Heart right ventricle (tissue), 16 donors: ENCODE results near the gene KIAA1191. TPM values are rescaled to one million over a fixed set of nuclear protein-coding genes. Genes with fewer than 3 reads are reported as not detected.

Experiments used
- ATAC-seq, 8 donors: fragments of 200-7000 bp; cut with Tn5 transposase; one replicate each; pipeline ENCODE4 v1.9.1; 2020; ENCODE audit warnings: mild to moderate bottlenecking in 8 of 8, moderate library complexity in 8 of 8, moderate number of reproducible peaks in 1 of 8
- DNase-seq, 2 donors: peaks; one replicate each; pipeline ENCODE4 v3.0.0-alpha.2; 2020
- H3K27ac ChIP-seq, 10 donors: fragments of 200-600 bp; sonication (generic) in 2 of 10; one replicate each; pipeline versions ENCODE4 v1.5.0 to v1.8.0; 2020 to 2022; ENCODE audit warnings: mild to moderate bottlenecking in 3 of 10
- H3K27me3 ChIP-seq, 7 donors: fragments of 200-600 bp; one replicate each; pipeline ENCODE4 v1.8.0; 2021 to 2022; ENCODE audit warnings: mild to moderate bottlenecking in 2 of 7
- H3K36me3 ChIP-seq, 9 donors: fragments of 200-600 bp; sonication (generic) in 1 of 9; one replicate each; pipeline versions ENCODE4 v1.5.0 to v1.8.0; 2020 to 2022; ENCODE audit warnings: mild to moderate bottlenecking in 2 of 9
- H3K4me1 ChIP-seq, 9 donors: fragments of 200-600 bp; sonication (generic) in 1 of 9; one replicate each; pipeline versions ENCODE4 v1.5.0 to v1.8.0; 2020 to 2022; ENCODE audit warnings: mild to moderate bottlenecking in 4 of 9
- H3K4me3 ChIP-seq, 10 donors: fragments of 200-600 bp; sonication (generic) in 2 of 10; one replicate each; pipeline versions ENCODE4 v1.5.0 to v1.8.0; 2020 to 2022; ENCODE audit warnings: mild to moderate bottlenecking in 7 of 10, moderate library complexity in 2 of 10
- H3K9me3 ChIP-seq, 11 donors: fragments of 200-600 bp in 10 of 11; sonication (generic) in 2 of 11; one replicate each; pipeline versions ENCODE4 v1.5.0 to v1.8.0; 2013 to 2022; ENCODE audit warnings: mild to moderate bottlenecking in 2 of 11, control low read depth in 1 of 11, moderate library complexity in 1 of 11
- CTCF ChIP-seq, 9 donors: fragments of 200-600 bp; sonication (generic) in 2 of 9; IDR thresholded peaks; one replicate each; pipeline versions ENCODE4 v1.5.0 to v1.8.0; 2021 to 2022; ENCODE audit warnings: antibody characterized with exemption in 9 of 9, mild to moderate bottlenecking in 5 of 9, moderate library complexity in 1 of 9
- WGBS, 2 donors: extraction: QIAGEN DNeasy Blood & Tissue Kit; methylation state at CpG; one replicate each; pipeline ENCODE4 v1.1.7; 2013; ENCODE audit warnings: inconsistent platforms in 1 of 2; 5-methylcytosine and 5-hydroxymethylcytosine counted together
- intact Hi-C, 10 donors: fragments of 100-400 bp; cut with DNase I; formaldehyde crosslinking; loops; one replicate each; pipeline versions ENCODE4 v1.11.1 to v1.14.2; 2022
- polyA plus RNA-seq, 2 donors: library from polyadenylated mRNA; stranded (reverse); fragments of 200-250 nt; gene quantifications; one replicate each; pipeline ENCODE4 v1.2.3, GENCODE V29; 2013
- total RNA-seq, 10 donors: library from RNA; stranded (reverse); fragmentation: NEBNext Ultra II Directional in 3 of 10; extraction: Animal tissue kit (Norgen Biotek cat#: 25700) in 3 of 10; gene quantifications; one replicate each; pipeline versions ENCODE4 v1.2.1 to v1.2.4, GENCODE V29; 2021 to 2023
- donor health status: Arrhythmogenic right ventricular cardiomyopathy.
- donor health status: ischemic (EF 13 %, LVEDD 7.1; RV severe dilation, severe dysfunction).
- donor health status: healthy with polysubstance abuse.
- donor health status: DM: no; HTN: yes; CAD: no.
- donor health status: DM: no; HTN: no; CAD: no.
- donor health status: ischemic (EF 25% LVEDD 6.9; RV normal size, moderate dysfunction).
- donor health status: ischemic (EF 25% LVEDD 5.7; RV mildly dilated, moderate dysfunction).
- donor health status: healthy.
- donor health status: DM: yes; HTN: yes; CAD: no.
- donor health status: Ischemic cardiomyopathy.
- donor health status: ischemic (EF 35%, LVEDD 5.7; RV mildly dilated, moderate dysfunction).
- donor health status: nonischemic (EF 11% LVEDD 7.7; RV severe dilation, severe dysfunction).
- donor health status: DM: yes; HTN: yes; CAD: no.
- donor health status: PGD.
- donor health status: ischemic (EF 29% LVEDD 5.4; RV normal size, mild dysfunction).
- donor health status: nonischemic (EF 23%, LVEDD 6.1; RV moderate dilation, normal function).

KIAA1191 gene
- total and polyA plus RNA-seq, 12 donors = 38.8 to 121 (median 89.1) TPM

- Histone ChIP-seq H3K27ac (no peak overlapping the region), H3K36me3 (peaks cover 0 to 37% (median 7%) of the 10 kb centered on the region in 9 donors), H3K4me3 (no peak overlapping the region), H3K9me3 (peaks cover 0 to 2% (median 0%) of the 10 kb centered on the region in 11 donors), H3K27me3 (no peaks in the 10 kb centered on the region), H3K4me1 (no peaks in the 10 kb centered on the region)
- ATAC-seq (no peak), DNase-seq (no peak)
- intact Hi-C loops = no loop called here
- 93 to 94% methylated on average over 5 of the region's 5 CpGs for WGBS, 2 donors
- TF ChIP-seq CTCF (IDR thresholded peaks at IDR 0.05) = no peak
Observed at GRCh38 chr5:176339304-176339703, 22.3 kb downstream of the KIAA1191 start.

GRCh38 chr5:176337913-176338312 lies 23.7 kb downstream of the KIAA1191 start:
- H3K27ac ChIP-seq = no peak overlapping the region
- intact Hi-C loops = no loop called here

GRCh38 chr5:176334031-176334770 lies 27.4 kb downstream of the KIAA1191 start:
- Histone ChIP-seq H3K27ac (no peak overlapping the region), H3K9me3 (peaks cover 0 to 18% (median 0%) of the 10 kb centered on the region in 11 donors), H3K4me1 (no peaks in the 10 kb centered on the region), H3K36me3 (peaks cover 0 to 40% (median 7%) of the 10 kb centered on the region in 9 donors), H3K4me3 (no peak overlapping the region), H3K27me3 (no peaks in the 10 kb centered on the region)
- TF ChIP-seq CTCF (IDR thresholded peaks at IDR 0.05) = no peak
- DNase-seq (no peak), ATAC-seq (no peak)
- intact Hi-C loops = no loop called here

More at GRCh38 chr5:176337913-176338312, 23.7 kb downstream of the KIAA1191 start:
- Histone ChIP-seq H3K4me3 (no peak overlapping the region), H3K9me3 (peaks cover 0 to 16% (median 0%) of the 10 kb centered on the region in 11 donors), H3K4me1 (no peaks in the 10 kb centered on the region), H3K27me3 (no peaks in the 10 kb centered on the region), H3K36me3 (peaks cover 0 to 39% (median 7%) of the 10 kb centered on the region in 9 donors)
- no peak for TF ChIP-seq CTCF (IDR thresholded peaks at IDR 0.05)
- WGBS, 2 donors = 49 to 56% methylated on average over 1 of the region's 1 CpG
- DNase-seq (no peak), ATAC-seq (no peak)

- ATAC-seq (no peak), DNase-seq (no peak)
- intact Hi-C loops = no loop called here
- no peaks in the 10 kb centered on the region for H3K27me3 ChIP-seq
- no peaks in the 10 kb centered on the region for H3K9me3 ChIP-seq
- peaks cover 0 to 61% (median 11%) of the 10 kb centered on the region in 9 donors for H3K36me3 ChIP-seq
- no peaks in the 10 kb centered on the region for H3K4me1 ChIP-seq
- no peak for TF ChIP-seq CTCF (IDR thresholded peaks at IDR 0.05)
- H3K27ac ChIP-seq = no peak overlapping the region
- 98 to 99% methylated on average over 3 of the region's 3 CpGs for WGBS, 2 donors
- H3K4me3 ChIP-seq = no peak overlapping the region
Observed at GRCh38 chr5:176320577-176320976, 41.0 kb downstream of the KIAA1191 start.
